C4-2B (cell line): Measurements from ENCODE around the gene CD247.

ENCODE experiments used
- CTCF ChIP-seq: fragments of 450-650 bp; conservative IDR thresholded peaks from 2 replicates; pipeline ENCODE4 v1.5.1; 2017; ENCODE audit warnings: mild to moderate bottlenecking
- ZFX ChIP-seq: fragments of 450-650 bp; IDR thresholded peaks from 2 replicates; pipeline ENCODE4 v1.6.1; 2017

GRCh38 chr1:167499106-167499505, 19.2 kb downstream of the CD247 start:
- TF ChIP-seq CTCF (no peak), ZFX (no peak)
